Measurements from ENCODE around the gene TEX261.
"Not testable (repeated sequence)": the region's sequence is repeated elsewhere in the genome, so short reads cannot be mapped to it uniquely, and the experiment has no call there.

- not testable (repeated sequence) for TF ChIP-seq CTCF, EZH2phosphoT487, EZH2 (IDR thresholded peaks at IDR 0.05)
These were observed 4.2 kb upstream of the TEX261 start for GRCh38 chr2:70998885-70999284.

Measured in neural progenitor cell (in vitro differentiated cells).